HS-5 (cell line): ENCODE results near the gene WDPCP.
"Not testable (repeated sequence)": the region's sequence is repeated elsewhere in the genome, so short reads cannot be mapped to it uniquely, and the experiment has no call there.

Experiments
- DNase-seq: peaks from one replicate; pipeline ENCODE4 v3.0.0-alpha.2; 2012; ENCODE audit warnings: low read depth

The WDPCP gene

DNA sequence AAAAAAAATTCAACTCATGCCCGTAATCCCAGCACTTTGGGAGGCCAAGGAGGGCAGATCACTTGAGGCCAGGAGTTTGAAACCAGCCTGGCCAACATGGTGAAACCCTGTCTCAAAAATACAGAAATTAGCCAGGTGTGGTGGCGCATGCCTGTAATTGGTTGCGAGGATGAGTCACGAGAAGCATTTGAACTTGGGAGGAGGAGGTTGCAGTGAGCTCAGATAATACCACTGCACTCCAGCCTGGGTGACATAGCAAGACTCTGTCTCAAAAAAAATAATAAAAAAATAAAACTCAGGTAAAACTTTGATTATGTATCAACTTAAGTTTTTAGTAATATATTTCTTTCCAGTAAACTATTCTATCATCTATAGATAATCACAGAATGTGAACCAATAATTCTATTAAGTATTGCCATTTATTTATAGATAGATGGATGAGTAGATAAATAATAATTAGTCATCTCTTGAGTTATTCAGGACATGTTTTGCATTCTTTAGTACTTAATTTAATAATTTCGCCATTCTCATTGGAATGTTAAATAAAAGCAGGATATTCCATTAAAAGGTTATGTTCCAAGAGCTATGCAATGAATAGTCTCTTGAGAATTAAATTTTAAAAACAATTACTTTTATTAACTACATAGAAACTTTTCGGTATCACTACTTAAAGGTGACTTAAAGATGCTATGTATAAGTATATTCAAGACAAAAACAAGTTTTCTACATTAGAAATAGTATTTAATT, 48.7 kb downstream of the WDPCP start:
- no peak for DNase-seq

- DNase-seq, result no peak
Observed at GRCh38 chr2:63538390-63538789, 49.9 kb downstream of the WDPCP start.

DNA sequence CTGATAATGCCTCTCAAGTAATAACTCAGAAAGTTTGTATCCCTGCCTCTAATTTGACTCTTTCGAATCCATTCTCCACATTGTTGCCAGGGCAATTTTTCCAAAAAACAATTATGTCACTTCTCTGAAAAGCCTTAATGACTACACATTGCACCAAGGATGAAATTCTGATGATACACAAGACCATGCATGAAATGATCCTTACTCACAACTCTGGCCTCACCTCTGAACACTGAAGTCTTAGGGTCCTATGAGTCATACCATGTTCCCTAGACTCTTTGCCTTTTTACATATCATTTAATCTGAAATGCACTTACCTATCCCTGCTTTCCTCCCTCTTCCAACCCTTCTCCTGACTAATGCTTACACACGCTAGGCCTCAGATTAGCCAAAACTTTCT, 51.0 kb downstream of the WDPCP start:
- peak; percentile 23 for DNase-seq

DNA sequence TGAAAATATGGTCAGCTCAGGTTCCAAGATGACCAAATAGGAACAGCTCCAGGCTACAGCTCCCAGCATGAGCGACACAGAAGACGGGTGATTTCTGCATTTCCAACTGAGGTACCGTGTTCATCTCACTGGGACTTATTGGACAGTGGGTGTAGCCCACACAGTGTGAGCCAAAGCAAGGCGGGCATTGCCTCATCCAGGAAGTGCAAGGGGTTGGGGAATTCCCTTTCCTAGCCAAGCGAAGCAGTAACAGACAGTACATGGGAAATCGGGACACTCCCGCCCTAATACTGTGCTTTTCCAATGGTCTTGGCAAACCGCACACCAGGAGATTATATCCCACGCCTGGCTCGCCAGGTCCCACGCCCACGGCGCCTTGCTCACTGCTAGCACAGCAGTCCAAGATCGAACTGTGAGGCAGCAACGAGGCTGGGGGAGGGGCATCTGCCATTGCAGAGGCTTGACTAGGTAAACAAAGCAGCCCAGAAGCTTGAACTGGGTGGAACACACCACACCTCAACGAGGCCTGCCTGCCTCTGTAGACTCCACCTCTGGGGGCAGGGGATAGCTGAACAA, 57.5 kb downstream of the WDPCP start:
- DNase-seq, result no peak

GRCh38 chr2:63525905-63526304, 62.4 kb downstream of the WDPCP start:
- no peak for DNase-seq

DNA sequence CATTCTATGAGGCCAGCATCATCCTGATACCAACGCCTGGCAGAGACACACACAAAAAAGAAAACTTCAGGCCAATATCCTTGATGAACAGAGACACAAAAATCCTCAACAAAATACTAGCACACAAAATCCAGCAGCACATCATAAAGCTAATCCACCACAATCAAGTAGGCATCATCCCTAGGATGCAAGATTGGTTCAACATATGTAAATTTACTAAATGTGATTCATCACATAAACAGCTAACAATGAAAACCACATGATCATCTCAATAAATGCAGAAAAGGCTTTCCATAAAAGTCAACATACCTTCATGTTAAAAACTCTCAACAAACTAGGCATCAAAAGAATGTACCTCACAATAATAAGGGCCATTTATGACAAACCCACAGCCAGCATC, 65.3 kb downstream of the WDPCP start:
- DNase-seq, result no peak

GRCh38 chr2:63520793-63521192, 67.5 kb downstream of the WDPCP start:
- DNase-seq, result no peak

DNA sequence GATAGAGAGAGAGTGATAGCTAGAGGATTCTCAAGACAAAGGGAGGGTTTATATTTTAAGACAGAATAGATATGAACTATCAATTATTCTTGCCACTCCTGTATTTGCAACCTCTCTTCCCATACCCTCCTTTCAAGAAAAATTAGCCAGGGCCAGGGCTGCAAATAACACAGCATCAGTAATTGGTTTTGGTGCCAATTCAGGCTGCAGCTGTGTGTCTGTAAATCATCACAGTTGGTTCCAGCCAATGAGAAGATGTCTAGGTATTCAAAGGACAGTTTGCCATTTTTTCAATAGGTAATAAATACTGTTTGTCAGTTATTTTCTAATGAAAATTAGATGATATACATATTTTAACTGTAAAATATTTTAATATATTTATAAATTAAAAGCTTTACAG, 73.5 kb downstream of the WDPCP start:
- DNase-seq, result no peak

GRCh38 chr2:63514237-63514716, 74.0 kb downstream of the WDPCP start:
- DNase-seq, result no peak

- DNase-seq, result no peak
Observed at GRCh38 chr2:63506320-63506719, 82.0 kb downstream of the WDPCP start.

DNA sequence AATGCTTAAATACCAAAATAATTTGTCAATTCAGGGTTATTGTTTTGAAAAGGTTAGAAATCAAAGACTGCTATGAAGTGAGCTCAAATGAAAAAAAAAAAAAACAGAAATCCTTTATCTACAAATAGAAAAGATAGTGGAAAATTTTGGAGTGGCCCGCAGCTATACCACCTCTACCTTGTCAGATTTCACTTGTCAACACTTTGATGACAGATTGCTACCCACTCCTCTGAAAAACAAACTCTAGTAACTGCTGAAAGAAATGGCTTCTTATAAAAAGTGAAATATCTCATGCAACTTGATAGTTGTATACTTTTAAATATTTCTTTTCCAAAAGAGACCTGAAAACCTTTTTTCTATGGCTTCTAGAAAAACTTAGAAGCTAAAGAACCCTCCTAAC, 84.5 kb downstream of the WDPCP start:
- DNase-seq, result no peak

- no peak for DNase-seq
Observed at GRCh38 chr2:63500398-63500797, 87.9 kb downstream of the WDPCP start.

DNA sequence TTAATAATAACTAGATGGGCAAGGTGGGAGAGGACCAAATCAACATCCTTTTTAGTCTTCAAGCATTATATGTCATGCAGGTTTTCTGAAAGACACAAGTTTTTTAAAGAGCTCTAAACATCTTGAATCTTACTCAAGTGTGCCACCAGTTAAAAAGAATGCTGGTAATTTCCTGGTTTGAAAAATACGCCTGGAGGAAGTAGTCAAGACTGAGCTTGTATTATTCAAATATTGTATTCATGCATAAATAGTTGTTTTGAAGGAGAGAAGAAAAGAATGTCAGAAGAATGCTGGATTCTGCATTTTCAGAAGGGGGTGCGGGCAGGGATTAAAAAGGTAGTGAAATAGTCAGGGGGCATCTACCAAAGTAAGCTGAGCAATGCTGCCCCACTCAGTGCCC, 90.7 kb downstream of the WDPCP start:
- no peak for DNase-seq

- DNase-seq, result no peak
Observed at GRCh38 chr2:63494968-63495367, 93.3 kb downstream of the WDPCP start.

DNA sequence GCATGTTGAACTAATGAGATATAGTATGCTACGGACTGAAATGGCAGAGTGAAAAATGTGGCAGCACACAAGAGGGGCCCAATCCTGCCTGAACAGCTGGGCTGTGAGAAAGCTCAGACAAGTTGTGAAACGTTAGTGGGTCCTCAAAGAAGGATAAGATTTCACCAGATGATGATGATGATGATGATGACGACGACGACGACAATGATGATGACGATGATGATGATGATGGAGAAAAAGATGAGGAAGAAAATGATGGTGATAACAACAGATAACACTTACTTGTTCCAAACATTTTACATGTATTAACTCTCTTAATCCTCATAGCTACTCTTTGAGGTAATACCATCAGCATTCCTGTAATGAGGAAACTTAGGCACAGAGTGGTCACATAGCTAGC, 94.2 kb downstream of the WDPCP start:
- DNase-seq, result no peak

DNA sequence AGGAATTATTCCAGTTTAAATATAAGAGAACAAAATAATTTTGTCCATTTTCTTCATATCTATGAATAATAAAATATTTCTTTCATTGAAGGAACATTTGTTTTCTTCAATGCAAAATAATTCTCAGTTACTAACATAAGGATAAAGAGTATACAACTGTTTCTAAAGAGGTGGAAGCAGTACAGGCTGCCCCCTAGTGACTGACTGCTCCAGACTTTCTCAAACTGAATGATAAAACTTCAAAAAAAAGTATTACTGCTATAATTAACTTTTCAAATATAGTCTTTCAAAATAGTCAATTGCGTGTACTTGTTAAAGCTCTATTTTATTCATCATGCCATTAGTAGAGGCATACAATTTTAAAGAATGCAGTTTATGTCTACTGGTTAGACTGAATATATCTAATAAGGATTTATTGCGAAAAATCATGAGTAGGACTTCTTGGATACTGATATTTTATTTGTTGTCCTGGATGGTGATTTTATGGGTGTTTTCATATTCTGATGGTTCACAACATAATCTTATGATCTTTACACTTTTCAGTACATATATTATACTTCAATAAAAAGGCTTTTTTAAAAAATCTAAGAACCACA, 100.1 kb downstream of the WDPCP start:
- no peak for DNase-seq

GRCh38 chr2:63486861-63487290, 101.4 kb downstream of the WDPCP start:
- no peak for DNase-seq

- no peak for DNase-seq
Observed at GRCh38 chr2:63484901-63485300, 103.4 kb downstream of the WDPCP start.

DNA sequence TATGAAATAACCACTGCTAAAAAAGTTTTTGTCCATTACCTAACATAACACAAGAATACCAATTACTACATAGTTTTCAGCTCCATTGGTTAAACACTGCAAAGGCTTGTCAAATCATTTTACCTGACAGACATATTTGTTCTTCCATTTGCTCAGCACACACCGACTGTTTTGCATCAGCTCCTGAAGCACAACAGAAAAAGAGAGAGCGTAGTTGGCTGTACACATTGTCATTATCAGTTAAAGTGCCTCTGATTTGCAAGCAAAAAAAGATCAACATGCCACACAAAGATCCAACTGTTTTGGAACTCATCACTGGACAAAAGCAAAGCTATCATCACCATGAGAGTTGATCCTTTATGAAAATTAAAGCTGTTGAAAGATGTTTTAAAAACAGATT, 103.8 kb downstream of the WDPCP start:
- DNase-seq, result no peak

GRCh38 chr2:63477686-63478085, 110.6 kb downstream of the WDPCP start:
- no peak for DNase-seq

- DNase-seq, result not testable (repeated sequence)
Observed at GRCh38 chr2:63469313-63469712, 119.0 kb downstream of the WDPCP start.

GRCh38 chr2:63465633-63466032, 122.6 kb downstream of the WDPCP start:
- DNase-seq, result no peak

DNA sequence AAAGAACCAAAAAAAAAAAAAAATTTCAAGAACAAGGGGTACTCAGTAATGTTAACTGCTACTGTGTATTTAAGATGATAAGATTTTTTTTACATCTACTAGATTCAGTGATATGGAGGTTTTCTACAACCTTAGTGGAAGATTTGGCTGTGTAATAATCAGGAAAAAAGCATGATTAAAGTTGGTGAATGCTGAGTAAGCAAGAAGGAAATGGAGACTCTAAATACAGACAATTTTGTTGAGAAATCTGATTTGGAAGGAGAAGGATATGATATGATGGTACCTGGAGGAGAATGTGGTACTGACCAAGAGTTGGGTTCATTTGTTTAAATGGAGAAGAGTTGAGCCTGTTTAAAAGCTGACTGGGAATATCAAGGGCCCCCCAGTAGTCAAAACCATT, 125.1 kb downstream of the WDPCP start:
- DNase-seq, result no peak

DNA sequence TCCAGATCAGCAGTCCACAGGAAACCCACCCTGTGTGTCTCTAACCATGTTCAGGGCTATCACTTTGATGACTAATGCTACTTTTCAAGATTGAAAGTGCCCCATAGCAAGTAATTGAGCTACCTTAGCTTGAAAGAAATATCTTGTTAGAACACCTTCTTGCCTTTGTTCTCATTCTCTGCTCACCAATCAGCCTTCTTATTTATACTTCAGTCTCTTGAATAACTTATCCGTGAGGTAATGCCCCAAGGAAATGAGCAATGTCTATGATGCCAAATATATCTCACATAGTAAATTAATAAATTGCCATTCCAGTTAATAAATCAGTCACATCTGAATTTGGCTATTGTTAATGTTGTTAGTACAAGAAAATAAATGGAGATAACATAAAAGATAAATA, 141.6 kb downstream of the WDPCP start:
- no peak for DNase-seq
